Measurements from ENCODE around the gene ST7.

DNA sequence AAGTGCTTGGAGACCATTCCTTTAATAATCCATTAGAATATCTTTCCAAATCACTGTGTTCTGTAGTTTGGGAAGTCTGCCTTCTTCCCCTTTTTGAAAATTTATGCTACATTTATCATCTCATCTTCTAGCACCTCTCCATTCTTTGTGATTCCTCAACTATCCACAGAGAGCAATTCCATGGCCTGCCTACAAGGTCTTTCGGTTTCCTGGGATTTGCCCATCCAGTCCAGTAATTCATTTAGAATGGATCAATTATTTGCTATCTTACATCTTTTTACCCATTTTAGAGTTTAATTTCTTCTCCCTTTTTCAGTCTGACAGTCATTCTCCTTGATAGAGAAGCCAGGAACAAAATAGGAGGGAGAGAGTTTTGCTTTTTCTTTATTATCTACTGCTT lies 179.8 kb downstream of the ST7 start:
- TF ChIP-seq, protein P1, sequence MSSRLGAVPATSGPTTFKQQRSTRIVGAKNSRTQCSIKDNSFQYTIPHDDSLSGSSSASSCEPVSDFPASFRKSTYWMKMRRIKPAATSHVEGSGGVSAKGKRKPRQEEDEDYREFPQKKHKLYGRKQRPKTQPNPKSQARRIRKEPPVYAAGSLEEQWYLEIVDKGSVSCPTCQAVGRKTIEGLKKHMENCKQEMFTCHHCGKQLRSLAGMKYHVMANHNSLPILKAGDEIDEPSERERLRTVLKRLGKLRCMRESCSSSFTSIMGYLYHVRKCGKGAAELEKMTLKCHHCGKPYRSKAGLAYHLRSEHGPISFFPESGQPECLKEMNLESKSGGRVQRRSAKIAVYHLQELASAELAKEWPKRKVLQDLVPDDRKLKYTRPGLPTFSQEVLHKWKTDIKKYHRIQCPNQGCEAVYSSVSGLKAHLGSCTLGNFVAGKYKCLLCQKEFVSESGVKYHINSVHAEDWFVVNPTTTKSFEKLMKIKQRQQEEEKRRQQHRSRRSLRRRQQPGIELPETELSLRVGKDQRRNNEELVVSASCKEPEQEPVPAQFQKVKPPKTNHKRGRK (CRISPR knock-in tag; IDR thresholded peaks at IDR 0.05): no peak
- TF ChIP-seq ZBTB34 (CRISPR knock-in tag; IDR thresholded peaks at IDR 0.05) (no peak), SOX13 (IDR thresholded peaks at IDR 0.05) (no peak), SOX13 (CRISPR knock-in tag; conservative IDR thresholded peaks at IDR 0.05 in 1 of 2, IDR thresholded peaks at IDR 0.05 in 1 of 2) (no peak), ZNF75D (CRISPR knock-in tag; IDR thresholded peaks at IDR 0.05; ENCODE audit: borderline replicate concordance) (no peak), CAMTA2 (CRISPR knock-in tag; IDR thresholded peaks at IDR 0.05; ENCODE audit: borderline replicate concordance) (no peak)
